Ishikawa (cell line): ENCODE measurements around the gene SIPA1.

Experiments used
- CEBPB ChIP-seq: IDR thresholded peaks from 2 replicates; pipeline ENCODE4 v1.6.1; 2012
- CREB1 ChIP-seq: IDR thresholded peaks from 2 replicates; pipeline ENCODE4 v1.6.1; 2012; ENCODE audit warnings: low read depth
- EGR1 ChIP-seq: IDR thresholded peaks from 2 replicates; pipeline ENCODE4 v1.6.1; 2012
- EP300 ChIP-seq: IDR thresholded peaks from 2 replicates; pipeline ENCODE4 v1.6.1; 2012; ENCODE audit warnings: borderline replicate concordance
- FOXM1 ChIP-seq: IDR thresholded peaks from 2 replicates; pipeline ENCODE4 v1.6.1; 2012; ENCODE audit warnings: low read depth, borderline replicate concordance
- MAX ChIP-seq: IDR thresholded peaks from 2 replicates; pipeline ENCODE4 v1.6.1; 2012
- NFIC ChIP-seq: IDR thresholded peaks from 2 replicates; pipeline ENCODE4 v1.6.1; 2012
- RAD21 ChIP-seq: IDR thresholded peaks from 2 replicates; pipeline ENCODE4 v1.6.1; 2012; ENCODE audit warnings: low read depth
- REST ChIP-seq: IDR thresholded peaks from 2 replicates; pipeline ENCODE4 v1.6.1; 2012; ENCODE audit warnings: low read depth, mild to moderate bottlenecking
- TAF1 ChIP-seq: IDR thresholded peaks from 2 replicates; pipeline ENCODE4 v1.6.1; 2012; ENCODE audit warnings: low read depth, mild to moderate bottlenecking
- TCF12 ChIP-seq: IDR thresholded peaks from 2 replicates; pipeline ENCODE4 v1.6.1; 2012; ENCODE audit warnings: low read depth
- TEAD4 ChIP-seq: IDR thresholded peaks from 2 replicates; pipeline ENCODE4 v1.6.1; 2012
- USF1 ChIP-seq: IDR thresholded peaks from 2 replicates; pipeline ENCODE4 v1.6.1; 2012
- YY1 ChIP-seq: IDR thresholded peaks from 2 replicates; pipeline ENCODE4 v1.6.1; 2012; ENCODE audit warnings: low read depth
- ZBTB7A ChIP-seq: IDR thresholded peaks from 2 replicates; pipeline ENCODE4 v1.6.1; 2012; ENCODE audit warnings: low read depth

The SIPA1 gene

GRCh38 chr11:65607614-65608426, 30.1 kb upstream of the SIPA1 start:
- TF ChIP-seq EGR1 (no peak), REST (no peak), ZBTB7A (no peak), USF1 (no peak), FOXM1 (no peak)

GRCh38 chr11:65609229-65609628, 28.7 kb upstream of the SIPA1 start:
- TF ChIP-seq MAX, result no peak
- TF ChIP-seq NFIC, result no peak
- TF ChIP-seq RAD21, result no peak
- TF ChIP-seq YY1, result no peak
- TF ChIP-seq USF1, result no peak
- no peak for TF ChIP-seq CREB1
- TF ChIP-seq REST, result no peak
- TF ChIP-seq EGR1, result no peak
- TF ChIP-seq FOXM1, result no peak
- no peak for TF ChIP-seq TCF12
- no peak for TF ChIP-seq EP300
- TF ChIP-seq TAF1, result no peak
- TF ChIP-seq ZBTB7A, result no peak

- TF ChIP-seq EP300, result no peak
Observed at GRCh38 chr11:65609665-65610064, 28.2 kb upstream of the SIPA1 start.

- TF ChIP-seq FOXM1 (no peak), EP300 (no peak), RAD21 (no peak), TAF1 (no peak), NFIC (no peak), CEBPB (no peak), YY1 (no peak), ZBTB7A (no peak), CREB1 (no peak), EGR1 (no peak), MAX (no peak), USF1 (no peak), TEAD4 (no peak), REST (no peak), TCF12 (no peak)
Observed at GRCh38 chr11:65610404-65610803, 27.5 kb upstream of the SIPA1 start.
